Mucosa of gallbladder (tissue), 1 donor: Measurements from ENCODE around the gene SLX1A. TPM values are rescaled to one million over a fixed set of nuclear protein-coding genes. Genes with fewer than 3 reads are reported as not detected.

Experiments
- total RNA-seq: library from RNA; stranded (reverse); gene quantifications from one replicate; pipeline ENCODE4 v1.2.1, GENCODE V29; 2021
- donor health status: DM: no; HTN: no; CAD: no.

SLX1A gene
- total RNA-seq, 1 donor from 2014 or later, result 70.4 TPM

Other genes starting within 250 kb of the SLX1A start
- gene TMEM219, start 231.8 kb upstream of the SLX1A start, total RNA-seq, result 167 TPM
- 67.3 TPM for gene TAOK2, start 220.0 kb upstream of the SLX1A start, total RNA-seq
- gene HIRIP3, start 198.3 kb upstream of the SLX1A start, total RNA-seq, result 16.3 TPM
- 88.4 TPM for gene INO80E, start 197.6 kb upstream of the SLX1A start, total RNA-seq
- gene DOC2A, start 182.8 kb upstream of the SLX1A start, total RNA-seq, result 18.8 TPM
- gene C16orf92, start 170.7 kb upstream of the SLX1A start, total RNA-seq, result not detected
- gene TLCD3B, start 162.6 kb upstream of the SLX1A start, total RNA-seq, result not detected
- 1,422 TPM for gene ALDOA, start 128.1 kb upstream of the SLX1A start, total RNA-seq
- 95.3 TPM for gene PPP4C, start 117.9 kb upstream of the SLX1A start, total RNA-seq
- 3.7 TPM for gene TBX6, start 102.0 kb upstream of the SLX1A start, total RNA-seq
- gene YPEL3, start 97.7 kb upstream of the SLX1A start, total RNA-seq, result 81.7 TPM
- 11.2 TPM for gene GDPD3, start 80.3 kb upstream of the SLX1A start, total RNA-seq
- gene MAPK3, start 70.7 kb upstream of the SLX1A start, total RNA-seq, result 109 TPM
- 58.5 TPM for gene CORO1A, start 10.3 kb upstream of the SLX1A start, total RNA-seq
- gene BOLA2B, start 209 bp upstream of the SLX1A start, total RNA-seq, result 59.4 TPM
- gene SULT1A3, start 5.4 kb downstream of the SLX1A start, total RNA-seq, result 19.4 TPM
- gene NPIPB13, start 54.6 kb downstream of the SLX1A start, total RNA-seq, result 12.5 TPM
- 71.2 TPM for gene CD2BP2, start 161.4 kb downstream of the SLX1A start, total RNA-seq
- 60.6 TPM for gene TBC1D10B, start 176.6 kb downstream of the SLX1A start, total RNA-seq
- 1.3 TPM for gene MYL11, start 180.9 kb downstream of the SLX1A start, total RNA-seq
- gene SEPTIN1, start 188.7 kb downstream of the SLX1A start, total RNA-seq, result 11.5 TPM
- gene ZNF48, start 201.5 kb downstream of the SLX1A start, total RNA-seq, result 11.8 TPM
- 21.9 TPM for gene ZNF771, start 213.7 kb downstream of the SLX1A start, total RNA-seq
- 53.3 TPM for gene DCTPP1, start 236.2 kb downstream of the SLX1A start, total RNA-seq